SK-N-SH (cell line): ENCODE measurements around the gene RICTOR. TPM values are rescaled to one million over a fixed set of nuclear protein-coding genes. Genes with fewer than 3 reads are reported as not detected.

Source experiments
- CTCF ChIA-PET: fragments of 300-600, 350-600 bp; formaldehyde crosslinking; extraction: SDS; loops from one replicate; lab custom pipeline; 2021; lab: Yijun Ruan, JAX
- POLR2A ChIA-PET: fragments of 350-600 bp; sonication (Branson Sonifier 250); formaldehyde crosslinking; extraction: SDS; loops from one replicate; lab custom pipeline; 2020; ENCODE audit warnings: antibody characterized with exemption, inconsistent platforms; lab: Yijun Ruan, JAX
- DNase-seq: peaks from one replicate; pipeline ENCODE4 v3.0.0; 2012
- H2AFZ ChIP-seq: fragments of 200-600 bp; sonication (generic); 2 replicates; pipeline ENCODE4 v1.8.1; 2016; ENCODE audit warnings: antibody characterized with exemption, mild to moderate bottlenecking, low read depth
- H3F3A ChIP-seq: fragments of 200-600 bp; sonication (generic); replicated peaks from 2 replicates; pipeline ENCODE3; 2016; ENCODE audit warnings: antibody characterized with exemption, mild to moderate bottlenecking; ENCODE audit not compliant: insufficient read depth
- H3K27ac ChIP-seq, 2 experiments: fragments of 200-500 bp in 1 of 2; fragments of 200-600 bp in 1 of 2; sonication (Bioruptor generic) in 1 of 2; sonication (generic), shearing (Covaris generic) in 1 of 2; 2 replicates each; pipeline versions ENCODE4 v1.5.1 to v1.6.1; 2014 to 2016; ENCODE audit warnings: low read depth in 2 of 2, inconsistent platforms in 1 of 2, low read length in 1 of 2, mild to moderate bottlenecking in 1 of 2, mixed read lengths in 1 of 2
- H3K27me3 ChIP-seq: fragments of 200-600 bp; sonication (generic), shearing (Covaris generic); 2 replicates; pipeline ENCODE4 v1.6.1; 2016; ENCODE audit warnings: mixed run types; ENCODE audit not compliant: insufficient read depth
- H3K36me3 ChIP-seq, 2 experiments: fragments of 200-500 bp in 1 of 2; fragments of 200-600 bp in 1 of 2; sonication (Bioruptor generic) in 1 of 2; sonication (generic) in 1 of 2; replicated peaks in 1 of 2; 2 replicates each; pipeline versions ENCODE3 to v1.5.1; 2014 to 2016; ENCODE audit warnings: low read length in 1 of 2, mild to moderate bottlenecking in 1 of 2; ENCODE audit not compliant: insufficient read depth in 2 of 2, control insufficient read depth in 1 of 2
- H3K4me1 ChIP-seq, 2 experiments: fragments of 200-500 bp in 1 of 2; fragments of 200-600 bp in 1 of 2; sonication (Bioruptor generic) in 1 of 2; sonication (generic), shearing (Covaris generic) in 1 of 2; 2 replicates each; pipeline versions ENCODE4 v1.5.1 to v1.6.1; 2014 to 2016; ENCODE audit warnings: low read depth in 1 of 2, low read length in 1 of 2, mixed run types in 1 of 2; ENCODE audit not compliant: insufficient read depth in 2 of 2, control insufficient read depth in 1 of 2
- H3K4me2 ChIP-seq: fragments of 200-600 bp; sonication (generic), shearing (Covaris generic); 2 replicates; pipeline ENCODE4 v1.6.1; 2017; ENCODE audit warnings: mixed run types
- H3K4me3 ChIP-seq, 2 experiments: fragments of 200-500 bp in 1 of 2; fragments of 200-600 bp in 1 of 2; sonication (Bioruptor generic) in 1 of 2; sonication (generic), shearing (Covaris generic) in 1 of 2; 2 replicates each; pipeline versions ENCODE4 v1.5.1 to v1.8.1; 2014 to 2016; ENCODE audit warnings: low read depth in 2 of 2, inconsistent platforms in 1 of 2, low read length in 1 of 2, mild to moderate bottlenecking in 1 of 2, mixed read lengths in 1 of 2, moderate library complexity in 1 of 2
- H3K79me2 ChIP-seq: fragments of 200-600 bp; sonication (generic); 2 replicates; pipeline ENCODE4 v1.8.1; 2017; ENCODE audit warnings: mild to moderate bottlenecking; ENCODE audit not compliant: insufficient read depth
- H3K9ac ChIP-seq: fragments of 200-600 bp; sonication (generic); 2 replicates; pipeline ENCODE4 v1.6.1; 2017; ENCODE audit warnings: mixed run types
- H3K9me2 ChIP-seq: fragments of 200-600 bp; sonication (generic); 2 replicates; pipeline ENCODE4 v1.6.1; 2017; ENCODE audit warnings: mixed run types
- H3K9me3 ChIP-seq: fragments of 200-600 bp; sonication (generic); 2 replicates; pipeline ENCODE4 v1.6.1; 2017; ENCODE audit warnings: mixed run types, mild to moderate bottlenecking, moderate library complexity
- H4K20me1 ChIP-seq: fragments of 200-600 bp; sonication (generic); 2 replicates; pipeline ENCODE4 v1.6.1; 2017; ENCODE audit warnings: mild to moderate bottlenecking, mixed run types; ENCODE audit not compliant: insufficient read depth
- CHD2 ChIP-seq: fragments of 150-350 bp; IDR thresholded peaks from 2 replicates; pipeline ENCODE4 v1.6.1; 2018; ENCODE audit warnings: low read length; ENCODE audit not compliant: partially characterized antibody
- CTCF ChIP-seq: fragments of 200-600 bp; sonication (generic); IDR thresholded peaks from 2 replicates; pipeline ENCODE4 v1.6.1; 2017; ENCODE audit warnings: antibody characterized with exemption, mild to moderate bottlenecking, moderate library complexity
- EZH2phosphoT487 ChIP-seq: fragments of 200-600 bp; sonication (generic); IDR thresholded peaks from 2 replicates; pipeline ENCODE4 v1.6.1; 2017; ENCODE audit warnings: low read depth, mixed run types, mild to moderate bottlenecking, antibody characterized with exemption, moderate library complexity, borderline replicate concordance
- GABPA ChIP-seq: IDR thresholded peaks from 2 replicates; pipeline ENCODE4 v1.4.0; 2012; ENCODE audit warnings: low read depth, mild to moderate bottlenecking
- GATA2 ChIP-seq: sonication (generic); formaldehyde crosslinking; IDR thresholded peaks from 2 replicates; pipeline ENCODE4 v1.5.0; 2020; ENCODE audit warnings: mild to moderate bottlenecking, missing genetic modification reagents
- MAX ChIP-seq: IDR thresholded peaks from 2 replicates; pipeline ENCODE4 v1.4.0; 2012; ENCODE audit warnings: low read depth
- MEF2A ChIP-seq: IDR thresholded peaks from 2 replicates; pipeline ENCODE4 v1.4.0; 2012; ENCODE audit warnings: low read depth, borderline replicate concordance
- NFIC ChIP-seq: IDR thresholded peaks from 2 replicates; pipeline ENCODE4 v1.4.0; 2012; ENCODE audit warnings: borderline replicate concordance
- NRF1 ChIP-seq: IDR thresholded peaks from 2 replicates; pipeline ENCODE4 v1.6.1; 2012; ENCODE audit warnings: low read depth, mild to moderate bottlenecking, low read length
- PBX3 ChIP-seq: IDR thresholded peaks from 2 replicates; pipeline ENCODE4; 2012
- POLR2AphosphoS5 ChIP-seq: IDR thresholded peaks from 2 replicates; pipeline ENCODE4 v1.6.1; 2012; ENCODE audit warnings: low read depth, low read length
- RCOR1 ChIP-seq: fragments of 150-350 bp; IDR thresholded peaks from 2 replicates; pipeline ENCODE4 v1.6.1; 2017; ENCODE audit warnings: antibody characterized with exemption, low read length
- RXRA ChIP-seq: IDR thresholded peaks from 2 replicates; pipeline ENCODE4 v1.4.0; 2012; ENCODE audit warnings: low read depth, mild to moderate bottlenecking, borderline replicate concordance
- SIN3A ChIP-seq: IDR thresholded peaks from 2 replicates; pipeline ENCODE4 v1.6.1; 2012; ENCODE audit warnings: low read depth, mild to moderate bottlenecking, low read length, moderate library complexity, borderline replicate concordance
- SMC3 ChIP-seq: IDR thresholded peaks from 2 replicates; pipeline ENCODE4 v1.6.1; 2012; ENCODE audit warnings: low read depth, low read length, improper control_type of control experiment
- TAF1 ChIP-seq: IDR thresholded peaks from 2 replicates; pipeline ENCODE4 v1.6.1; 2012; ENCODE audit warnings: low read depth, mild to moderate bottlenecking, low read length, moderate library complexity, borderline replicate concordance
- TCF12 ChIP-seq: IDR thresholded peaks from 2 replicates; pipeline ENCODE4 v1.4.0; 2012
- USF1 ChIP-seq: IDR thresholded peaks from 2 replicates; pipeline ENCODE4 v1.4.0; 2012; ENCODE audit warnings: low read depth, borderline replicate concordance
- USF2 ChIP-seq: fragments of 150-350 bp; IDR thresholded peaks from 2 replicates; pipeline ENCODE4 v1.6.1; 2017; ENCODE audit warnings: antibody characterized with exemption, low read length, low read depth, borderline replicate concordance
- YY1 ChIP-seq: IDR thresholded peaks from 2 replicates; pipeline ENCODE4 v1.4.0; 2012; ENCODE audit warnings: low read depth, mild to moderate bottlenecking
- ZBTB33 ChIP-seq: IDR thresholded peaks from 2 replicates; pipeline ENCODE4 v1.4.0; 2012; ENCODE audit warnings: low read depth, borderline replicate concordance
- WGBS: methylation state at CpG from one replicate; pipeline ENCODE4 v1.1.6; 2017; ENCODE audit warnings: low lambda C conversion rate; 5-methylcytosine and 5-hydroxymethylcytosine counted together
- polyA plus RNA-seq, 3 experiments: library from polyadenylated mRNA; depleted of rRNA; stranded (reverse); fragments of >200 nt; gene quantifications; 2 replicates each; pipeline ENCODE4 v1.2.3, GENCODE V29; 2012

RICTOR gene
- polyA plus RNA-seq, 1 of the 3 experiments (the other 2 are of a cell fraction): 1.6 TPM

GRCh38 chr5:38905516-38905915, 168.7 kb downstream of the RICTOR start:
- DNase-seq: no peak
- peaks cover 63 to 69% of the 10 kb centered on the region in 2 experiments for H3K36me3 ChIP-seq
- H3K4me3 ChIP-seq: no peak overlapping the region
- H3K79me2 ChIP-seq: no peaks in the 10 kb centered on the region
- TF ChIP-seq MEF2A (no peak), GATA2 (CRISPR knock-in tag) (no peak), NFIC (no peak), USF1 (no peak), MAX (no peak), TAF1 (no peak), CTCF (no peak), NRF1 (no peak)
- no peaks in the 10 kb centered on the region for H3K9me2 ChIP-seq
- CTCF ChIA-PET: interaction anchor here (1.0 kb wide), 1 partner anchor 14 kb away, joined by 3 read pairs; no protein-coding TSS in a partner anchor
- H3K4me1 ChIP-seq: no peaks in the 10 kb centered on the region
- no peaks in the 10 kb centered on the region for H4K20me1 ChIP-seq
- no peak overlapping the region for H3K27ac ChIP-seq
- H3K9me3 ChIP-seq: 0 out of 2 replicates have a peak, but pooled peaks cover 5% of the 10 kb centered on the region
- no peaks in the 10 kb centered on the region for H3K27me3 ChIP-seq
- H3K9ac ChIP-seq: no peak overlapping the region
- H3F3A ChIP-seq: no peaks in the 10 kb centered on the region
- 76% methylated on average over 4 of the region's 4 CpGs for WGBS
- no peak overlapping the region for H3K4me2 ChIP-seq
- H2AFZ ChIP-seq: no peak overlapping the region
- POLR2A ChIA-PET: no interaction called here

GRCh38 chr5:38899936-38900335, 174.3 kb downstream of the RICTOR start:
- Histone ChIP-seq H3K36me3 (peaks cover 43 to 62% of the 10 kb centered on the region in 2 experiments), H3K79me2 (0 out of 2 replicates have a peak, but pooled peaks cover 7% of the 10 kb centered on the region), H3F3A (no peaks in the 10 kb centered on the region), H2AFZ (no peak overlapping the region), H3K27ac (no peak overlapping the region), H3K9me3 (peaks cover 13% of the 10 kb centered on the region; the same call in 1 of the 2 replicates), H3K4me3 (no peak overlapping the region), H3K27me3 (no peaks in the 10 kb centered on the region), H3K4me1 (no peaks in the 10 kb centered on the region), H3K9me2 (no peaks in the 10 kb centered on the region), H3K4me2 (no peak overlapping the region), H4K20me1 (no peaks in the 10 kb centered on the region), H3K9ac (no peak overlapping the region)
- CTCF ChIA-PET: no interaction called here
- 78% methylated on average over 5 of the region's 5 CpGs for WGBS
- no peak for DNase-seq
- POLR2A ChIA-PET: no interaction called here
- TF ChIP-seq USF2: no peak
- no peak for TF ChIP-seq RXRA
- TF ChIP-seq TCF12: no peak
- TF ChIP-seq GABPA: no peak
- no peak for TF ChIP-seq EZH2phosphoT487
- no peak for TF ChIP-seq GATA2 (CRISPR knock-in tag)
- no peak for TF ChIP-seq SIN3A
- TF ChIP-seq YY1: no peak
- no peak for TF ChIP-seq RCOR1
- TF ChIP-seq CHD2: no peak
- TF ChIP-seq POLR2AphosphoS5: no peak
- TF ChIP-seq ZBTB33: no peak
- TF ChIP-seq PBX3: no peak
- TF ChIP-seq SMC3: no peak
